ENCODE measurements around the gene KIRREL1. TPM values are rescaled to one million over a fixed set of nuclear protein-coding genes. Genes with fewer than 3 reads are reported as not detected.
A peak's percentile ranks its signal among the peaks of the same experiment; 100 is the strongest.

Gene KIRREL1
- total RNA-seq, 2 donors from 2014 or later, result 22.8 to 26.5 TPM

GRCh38 chr1:158076441-158076840 is 83.0 kb downstream of the KIRREL1 start:
- Mint-ChIP-seq H3K36me3 (ENCODE audit: low read depth) (peaks cover 5% of the 10 kb centered on the region), H3K4me3 (no peak overlapping the region), H3K9me3 (no peaks in the 10 kb centered on the region), H3K4me1 (peaks cover 27% of the 10 kb centered on the region), H3K27ac (no peak overlapping the region), H3K27me3 (ENCODE audit: insufficient read depth) (no peaks in the 10 kb centered on the region)
- TF ChIP-seq CTCF (conservative IDR thresholded peaks at IDR 0.05), result no peak
- no peaks in the 10 kb centered on the region for H3K9me3 ChIP-seq (ENCODE audit: control insufficient read depth, low read length)
- H3K27me3 ChIP-seq (ENCODE audit: control insufficient read depth, insufficient read depth, low read length, poor library complexity, severe bottlenecking), result no peaks in the 10 kb centered on the region
- no peaks in the 10 kb centered on the region for H3K36me3 ChIP-seq (ENCODE audit: control insufficient read depth, insufficient read depth, low read length)
- WGBS, 2 experiments (ENCODE audit: insufficient coverage in 1 of 2, insufficient read length in 1 of 2), result 90% methylated on average over 6 of the region's 6 CpGs; no CpG with 5 or more reads in 1 of the 2 experiments
- peak overlapping the region; percentile 68 for H3K27ac ChIP-seq (ENCODE audit: low read depth, low read length)
- H3K4me1 ChIP-seq (ENCODE audit: control insufficient read depth, insufficient read depth, low read length), result no peaks in the 10 kb centered on the region
- no peak for DNase-seq
- H3K9ac ChIP-seq (ENCODE audit: extremely low read depth, low read length, poor library complexity, severe bottlenecking), result no peak overlapping the region
- H3K4me3 ChIP-seq (ENCODE audit: low read length), result no peak overlapping the region

GRCh38 chr1:158077411-158078256 is 84.2 kb downstream of the KIRREL1 start:
- H3K4me3 ChIP-seq (ENCODE audit: low read length), result no peak overlapping the region
- H3K27ac Mint-ChIP-seq, result no peak overlapping the region
- no peaks in the 10 kb centered on the region for H3K27me3 Mint-ChIP-seq (ENCODE audit: insufficient read depth)
- H3K9me3 ChIP-seq (ENCODE audit: control insufficient read depth, low read length), result no peaks in the 10 kb centered on the region
- H3K27ac ChIP-seq (ENCODE audit: low read depth, low read length), result peak overlapping the region; percentile 54
- no peak overlapping the region for H3K4me3 Mint-ChIP-seq
- 87 to 90% methylated on average over 18 to 22 of the region's 22 CpGs for WGBS, 2 experiments (ENCODE audit: insufficient coverage in 1 of 2, insufficient read length in 1 of 2)
- H3K4me1 ChIP-seq (ENCODE audit: control insufficient read depth, insufficient read depth, low read length), result no peaks in the 10 kb centered on the region
- no peaks in the 10 kb centered on the region for H3K36me3 ChIP-seq (ENCODE audit: control insufficient read depth, insufficient read depth, low read length)
- H3K27me3 ChIP-seq (ENCODE audit: control insufficient read depth, insufficient read depth, low read length, poor library complexity, severe bottlenecking), result no peaks in the 10 kb centered on the region
- peaks cover 16% of the 10 kb centered on the region for H3K36me3 Mint-ChIP-seq (ENCODE audit: low read depth)
- no peak for TF ChIP-seq CTCF (conservative IDR thresholded peaks at IDR 0.05)
- H3K4me1 Mint-ChIP-seq, result peaks cover 23% of the 10 kb centered on the region
- no peaks in the 10 kb centered on the region for H3K9me3 Mint-ChIP-seq
- DNase-seq, result peak; percentile 62
- H3K9ac ChIP-seq (ENCODE audit: extremely low read depth, low read length, poor library complexity, severe bottlenecking), result no peak overlapping the region

- Mint-ChIP-seq H3K9me3 (no peaks in the 10 kb centered on the region), H3K36me3 (ENCODE audit: low read depth) (peaks cover 21% of the 10 kb centered on the region), H3K27ac (no peak overlapping the region), H3K27me3 (ENCODE audit: insufficient read depth) (no peaks in the 10 kb centered on the region), H3K4me3 (no peak overlapping the region), H3K4me1 (peaks cover 21% of the 10 kb centered on the region)
- Histone ChIP-seq H3K27me3 (ENCODE audit: control insufficient read depth, insufficient read depth, low read length, poor library complexity, severe bottlenecking) (no peaks in the 10 kb centered on the region), H3K9me3 (ENCODE audit: control insufficient read depth, low read length) (no peaks in the 10 kb centered on the region), H3K27ac (ENCODE audit: low read depth, low read length) (peak overlapping the region; percentile 75), H3K4me3 (ENCODE audit: low read length) (no peak overlapping the region), H3K36me3 (ENCODE audit: control insufficient read depth, insufficient read depth, low read length) (no peaks in the 10 kb centered on the region), H3K9ac (ENCODE audit: extremely low read depth, low read length, poor library complexity, severe bottlenecking) (no peak overlapping the region), H3K4me1 (ENCODE audit: control insufficient read depth, insufficient read depth, low read length) (no peaks in the 10 kb centered on the region)
- no peak for TF ChIP-seq CTCF (conservative IDR thresholded peaks at IDR 0.05)
- WGBS, 2 experiments (ENCODE audit: insufficient coverage in 1 of 2, insufficient read length in 1 of 2), result 17 to 79% methylated on average over 1 to 4 of the region's 4 CpGs
- no peak for DNase-seq
Measured at GRCh38 chr1:158078569-158079080, 85.2 kb downstream of the KIRREL1 start.

Measured in endodermal cell (in vitro differentiated cells).